Measurements from ENCODE around the gene SHC2. TPM values are rescaled to one million over a fixed set of nuclear protein-coding genes. Genes with fewer than 3 reads are reported as not detected.

SHC2 gene
- total and polyA plus RNA-seq, 9 donors = 0.62 to 40.7 (median 15.4) TPM

- no peak overlapping the region for H3K27ac ChIP-seq
- TF ChIP-seq EP300 (IDR thresholded peaks at IDR 0.05) (no peak), POLR2A (IDR thresholded peaks at IDR 0.05) (no peak)
- TF ChIP-seq, protein P1, sequence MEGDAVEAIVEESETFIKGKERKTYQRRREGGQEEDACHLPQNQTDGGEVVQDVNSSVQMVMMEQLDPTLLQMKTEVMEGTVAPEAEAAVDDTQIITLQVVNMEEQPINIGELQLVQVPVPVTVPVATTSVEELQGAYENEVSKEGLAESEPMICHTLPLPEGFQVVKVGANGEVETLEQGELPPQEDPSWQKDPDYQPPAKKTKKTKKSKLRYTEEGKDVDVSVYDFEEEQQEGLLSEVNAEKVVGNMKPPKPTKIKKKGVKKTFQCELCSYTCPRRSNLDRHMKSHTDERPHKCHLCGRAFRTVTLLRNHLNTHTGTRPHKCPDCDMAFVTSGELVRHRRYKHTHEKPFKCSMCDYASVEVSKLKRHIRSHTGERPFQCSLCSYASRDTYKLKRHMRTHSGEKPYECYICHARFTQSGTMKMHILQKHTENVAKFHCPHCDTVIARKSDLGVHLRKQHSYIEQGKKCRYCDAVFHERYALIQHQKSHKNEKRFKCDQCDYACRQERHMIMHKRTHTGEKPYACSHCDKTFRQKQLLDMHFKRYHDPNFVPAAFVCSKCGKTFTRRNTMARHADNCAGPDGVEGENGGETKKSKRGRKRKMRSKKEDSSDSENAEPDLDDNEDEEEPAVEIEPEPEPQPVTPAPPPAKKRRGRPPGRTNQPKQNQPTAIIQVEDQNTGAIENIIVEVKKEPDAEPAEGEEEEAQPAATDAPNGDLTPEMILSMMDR (IDR thresholded peaks at IDR 0.05) = no peak
- no peaks in the 10 kb centered on the region for H3K27me3 ChIP-seq
- intact Hi-C loops (cut with DNase I) = no loop called here
- H3K4me3 ChIP-seq = no peak overlapping the region
- peaks cover 2% of the 10 kb centered on the region for H3K4me1 ChIP-seq (ENCODE audit: insufficient read depth)
- H3K36me3 ChIP-seq = no peaks in the 10 kb centered on the region
- H3K9me3 ChIP-seq = no peaks in the 10 kb centered on the region
- WGBS, 3 donors = 76 to 86% (median 86%) methylated on average over 30 to 40 of the region's 40 CpGs
- no peak for DNase-seq
Observed at GRCh38 chr19:422213-422916, 38.5 kb downstream of the SHC2 start.

DNA sequence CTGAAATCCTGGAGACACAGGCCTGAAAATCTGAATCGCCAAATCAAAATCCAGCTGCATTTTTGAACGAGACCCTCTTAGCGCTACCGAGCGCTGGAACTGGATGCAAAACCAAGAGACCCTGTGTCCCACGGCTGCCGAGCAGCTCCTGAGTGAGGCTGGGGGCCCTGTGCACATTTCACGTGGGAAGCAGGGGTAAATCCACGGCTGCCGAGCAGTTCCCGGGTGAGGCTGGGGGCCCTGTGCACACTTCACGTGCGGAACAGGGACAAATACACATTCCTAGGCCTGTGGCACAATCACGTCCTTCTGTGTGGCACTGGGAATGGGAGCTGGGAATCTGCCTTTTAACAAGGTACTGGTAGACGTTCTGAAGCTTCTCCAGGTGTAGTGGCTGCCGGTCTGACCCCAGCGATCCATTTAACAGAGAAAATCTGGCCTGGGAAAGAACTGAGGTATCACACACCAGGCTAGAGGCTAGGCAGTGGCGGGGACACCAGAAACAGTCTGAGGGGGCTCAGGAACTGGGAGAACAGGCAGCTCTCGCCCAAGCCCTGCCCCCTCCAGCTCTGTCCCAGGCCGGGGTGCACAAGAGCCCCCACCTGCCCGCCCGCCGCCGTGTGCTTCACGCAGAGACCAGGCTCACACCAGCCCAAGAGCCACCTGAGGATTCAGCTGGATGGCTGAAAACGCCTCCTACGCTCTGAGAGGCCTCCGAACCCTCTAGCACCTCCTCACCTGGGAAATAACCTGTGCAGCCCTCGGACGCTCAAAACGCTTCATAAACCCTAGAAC lies 40.9 kb downstream of the SHC2 start:
- no peaks in the 10 kb centered on the region for H3K36me3 ChIP-seq
- no peak for DNase-seq
- H3K9me3 ChIP-seq = no peaks in the 10 kb centered on the region
- 79 to 85% (median 79%) methylated on average over 31 of the region's 31 CpGs for WGBS, 3 donors
- H3K27me3 ChIP-seq = no peaks in the 10 kb centered on the region
- no peak overlapping the region for H3K27ac ChIP-seq
- peaks cover 2% of the 10 kb centered on the region for H3K4me1 ChIP-seq (ENCODE audit: insufficient read depth)
- H3K4me3 ChIP-seq = no peak overlapping the region
- intact Hi-C loops (cut with DNase I) = no loop called here
- TF ChIP-seq EP300 (IDR thresholded peaks at IDR 0.05) (no peak), POLR2A (IDR thresholded peaks at IDR 0.05) (no peak)
- TF ChIP-seq, protein P1 (IDR thresholded peaks at IDR 0.05) = no peak

DNA sequence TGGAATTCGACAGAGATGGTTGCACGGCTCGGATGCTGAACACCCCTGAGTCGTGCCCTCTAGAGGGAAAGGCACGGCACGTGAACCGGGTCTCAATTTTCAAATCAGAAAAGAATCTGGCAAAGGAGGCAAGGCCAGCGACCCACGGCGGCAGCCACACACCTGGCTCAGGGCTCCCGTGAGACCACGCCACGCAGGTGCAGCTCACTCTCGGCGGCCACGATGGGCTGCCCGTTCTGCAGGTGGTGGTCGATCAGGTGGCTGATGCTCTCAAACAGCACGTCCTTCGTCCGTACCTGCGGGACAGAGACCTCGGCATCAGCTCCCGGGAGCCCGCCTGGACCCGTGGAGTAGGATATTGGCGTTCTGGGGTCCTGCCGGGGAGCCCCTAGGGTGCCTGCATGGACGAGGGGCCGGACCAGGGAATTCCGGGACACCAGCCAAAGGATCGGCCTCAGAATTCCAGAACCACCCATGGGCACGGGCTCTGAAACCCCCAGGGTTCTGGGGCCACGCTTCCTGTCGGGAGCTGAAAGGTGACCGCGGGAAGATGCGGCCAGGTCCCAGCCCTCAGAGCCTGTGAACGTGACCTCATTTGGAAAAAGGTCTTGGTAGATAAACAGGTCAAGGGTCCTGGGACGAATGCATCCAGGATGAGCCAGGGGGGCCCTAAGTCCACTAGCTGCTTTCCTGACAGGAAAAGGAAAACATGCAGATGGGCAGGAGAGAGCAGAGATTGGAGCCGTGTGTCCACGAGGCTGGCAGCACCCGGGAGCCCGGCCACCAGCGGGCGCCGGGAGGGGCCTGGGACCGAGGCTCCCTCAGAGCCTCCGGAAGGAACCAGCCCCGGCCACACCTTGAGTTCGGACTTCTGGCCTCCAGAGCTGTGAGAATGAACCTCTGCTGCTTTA lies 41.8 kb downstream of the SHC2 start:
- Histone ChIP-seq H3K27ac (no peak overlapping the region), H3K36me3 (no peaks in the 10 kb centered on the region), H3K4me3 (no peak overlapping the region), H3K9me3 (no peaks in the 10 kb centered on the region), H3K4me1 (ENCODE audit: insufficient read depth) (peaks cover 2% of the 10 kb centered on the region), H3K27me3 (no peaks in the 10 kb centered on the region)
- intact Hi-C loops (cut with DNase I) = no loop called here
- no peak for DNase-seq
- TF ChIP-seq, protein P1 (IDR thresholded peaks at IDR 0.05) = no peak
- no peak for TF ChIP-seq EP300 (IDR thresholded peaks at IDR 0.05)
- TF ChIP-seq POLR2A (IDR thresholded peaks at IDR 0.05) = no peak
- WGBS, 3 donors = 64 to 73% (median 66%) methylated on average over 36 to 51 of the region's 51 CpGs

DNA sequence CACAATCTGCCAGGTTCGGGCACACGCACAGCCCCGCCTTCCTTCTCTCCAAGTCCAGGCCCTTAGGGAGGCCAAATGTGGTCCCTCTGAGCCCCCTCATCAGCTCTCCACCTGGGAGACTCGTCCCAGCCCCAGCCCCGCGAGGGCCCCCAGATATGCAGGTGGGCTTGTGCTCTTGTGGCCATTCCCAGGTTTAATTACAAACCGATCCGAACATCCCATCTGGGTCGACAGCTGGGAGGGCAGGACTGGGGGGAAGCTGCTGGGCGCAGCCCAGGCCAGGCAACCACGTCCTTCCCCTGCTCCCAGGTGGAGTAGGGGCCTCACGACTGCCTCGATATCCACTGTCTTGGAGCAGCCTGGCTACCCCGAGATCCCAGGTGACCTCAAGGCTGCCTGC lies 44.4 kb downstream of the SHC2 start:
- no peaks in the 10 kb centered on the region for H3K27me3 ChIP-seq
- 81 to 88% (median 84%) methylated on average over 14 of the region's 14 CpGs for WGBS, 3 donors
- no peak overlapping the region for H3K4me3 ChIP-seq
- TF ChIP-seq POLR2A (IDR thresholded peaks at IDR 0.05) (no peak), EP300 (IDR thresholded peaks at IDR 0.05) (no peak)
- TF ChIP-seq, protein P1 (IDR thresholded peaks at IDR 0.05) = no peak
- H3K4me1 ChIP-seq (ENCODE audit: insufficient read depth) = peaks cover 2% of the 10 kb centered on the region
- no peak overlapping the region for H3K27ac ChIP-seq
- no peak for DNase-seq
- no peaks in the 10 kb centered on the region for H3K36me3 ChIP-seq
- intact Hi-C loops (cut with DNase I) = no loop called here
- no peaks in the 10 kb centered on the region for H3K9me3 ChIP-seq
